Body of pancreas (tissue), 4 donors: ENCODE measurements around the gene GNAZ.

Experiments
- CTCF ChIP-seq, 7 experiments: fragments of 450-650 bp in 4 of 7; fragments of 200-600 bp in 3 of 7; sonication (generic) in 3 of 7; IDR thresholded peaks; one replicate each; pipeline ENCODE4 v1.5.1; 2016 to 2019; ENCODE audit warnings: antibody characterized with exemption in 7 of 7
- POLR2A ChIP-seq, 3 donors: fragments of 450-650 bp; IDR thresholded peaks; one replicate each; pipeline ENCODE4 v1.6.1; 2016; ENCODE audit warnings: antibody characterized with exemption in 3 of 3, mild to moderate bottlenecking in 2 of 3

- no peak for TF ChIP-seq POLR2A (IDR thresholded peaks at IDR 0.05)
- no peak for TF ChIP-seq CTCF (IDR thresholded peaks at IDR 0.05)
Observed at GRCh38 chr22:23068096-23068831, 2.1 kb upstream of the GNAZ start.
